Stimulated activated CD8-positive, alpha-beta memory T cell treated with anti-CD3 and anti-CD28 coated beads, Interleukin-7, amount 100 ng/mL, for 48 hours (primary cell): ENCODE measurements around the gene GGNBP2.
"Not testable (repeated sequence)": the region's sequence is repeated elsewhere in the genome, so short reads cannot be mapped to it uniquely, and the experiment has no call there.

Experiments
- DNase-seq, 2 donors: peaks; one replicate each; pipeline ENCODE4 v3.0.0-alpha.2; 2020; ENCODE audit warnings: low read depth in 1 of 2; ENCODE audit errors: extremely low read depth in 1 of 2

The GGNBP2 gene

GRCh38 chr17:36544307-36545076 lies at the start of gene GGNBP2:
TSS of gene GGNBP2 (plus strand) at chr17:36544919. CDS start at chr17:36545725, 806 bp downstream.
- peak; percentile 83 to 86 for DNase-seq

GRCh38 chr17:36495076-36495578 lies 49.6 kb upstream of the GGNBP2 start:
- DNase-seq, result no peak

- DNase-seq, result no peak
Measured at GRCh38 chr17:36496018-36496789, 48.5 kb upstream of the GGNBP2 start.

GRCh38 chr17:36498155-36498554 lies 46.6 kb upstream of the GGNBP2 start:
- DNase-seq, result no peak

DNA sequence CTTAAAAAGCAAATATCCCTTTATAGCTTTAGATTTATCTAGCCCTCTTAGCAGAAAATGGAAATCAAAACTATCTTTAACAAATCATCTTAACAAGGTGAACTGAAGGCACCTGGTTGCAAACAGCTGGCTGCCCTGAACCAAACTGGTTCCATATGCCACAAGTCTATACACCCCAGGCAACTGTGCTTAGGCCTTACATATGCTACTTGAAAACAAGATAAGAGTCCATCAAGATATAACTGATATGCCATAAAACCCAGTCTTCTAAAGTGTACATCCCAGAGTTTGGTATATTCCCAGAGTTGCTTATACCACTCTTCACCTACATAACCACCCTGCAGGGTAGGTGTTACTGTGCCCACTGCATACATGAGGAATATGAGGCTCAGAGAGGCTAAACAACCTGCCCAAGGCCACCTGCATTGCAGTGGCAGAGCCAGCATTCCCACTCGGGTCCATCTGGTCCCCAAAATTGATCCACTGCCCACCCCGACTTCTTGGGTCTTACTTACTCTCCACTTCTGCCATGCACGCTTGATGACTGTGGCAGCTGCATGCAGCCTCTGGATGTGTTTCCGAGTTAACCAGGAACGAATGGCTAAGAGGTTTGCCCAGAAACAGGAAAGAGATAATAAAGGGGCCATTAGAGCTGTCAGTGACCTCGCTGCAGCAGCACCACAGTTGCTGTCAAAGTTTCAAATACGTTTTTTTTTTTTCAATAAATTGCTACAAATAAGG lies 46.0 kb upstream of the GGNBP2 start:
- DNase-seq, result no peak

GRCh38 chr17:36500745-36501225 lies 43.9 kb upstream of the GGNBP2 start:
- DNase-seq, result no peak

GRCh38 chr17:36501351-36501750 lies 43.4 kb upstream of the GGNBP2 start:
- DNase-seq, result no peak

DNA sequence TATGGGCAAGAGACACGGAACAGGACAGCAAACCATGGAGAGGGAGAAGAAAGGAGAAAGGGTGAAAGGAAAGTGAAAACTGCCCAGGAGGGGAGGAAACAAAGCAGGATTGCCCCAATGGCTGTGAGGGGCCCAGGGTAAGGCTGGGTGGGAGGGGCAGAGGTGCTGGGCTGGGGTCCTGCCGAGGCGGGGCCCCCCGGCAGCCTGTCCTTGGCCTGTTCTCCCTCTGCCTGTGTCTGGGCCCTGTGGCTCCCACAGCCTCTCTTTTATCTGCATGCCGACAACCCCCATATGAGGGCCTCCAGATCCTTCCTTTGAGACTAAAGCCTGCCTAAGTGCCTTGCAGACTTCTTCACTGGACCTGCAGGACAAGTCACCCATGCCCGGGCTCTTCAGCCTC lies 42.8 kb upstream of the GGNBP2 start:
- DNase-seq, result no peak

GRCh38 chr17:36503456-36504155 lies 41.1 kb upstream of the GGNBP2 start:
- DNase-seq, result no peak

GRCh38 chr17:36504156-36504545 lies 40.6 kb upstream of the GGNBP2 start:
- no peak for DNase-seq

DNA sequence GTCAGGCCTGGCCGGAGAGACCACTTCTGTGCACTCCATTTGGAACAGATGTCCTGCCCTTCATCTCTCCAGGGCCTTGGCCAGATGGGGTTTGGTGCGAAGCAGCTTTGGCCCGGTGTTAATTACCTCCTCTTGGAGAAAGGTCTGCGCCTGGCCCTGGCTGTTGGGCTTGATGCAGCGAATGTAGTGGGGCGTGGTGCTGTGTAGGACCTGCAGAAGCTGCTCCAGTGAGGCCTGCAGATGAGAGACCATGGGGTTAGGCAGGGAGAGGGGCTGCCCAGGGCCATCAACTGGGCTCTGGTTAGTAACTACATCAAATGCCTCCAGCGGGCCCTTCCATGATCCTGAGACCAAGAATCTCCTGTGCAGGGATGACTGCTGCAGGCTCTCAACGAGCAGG lies 39.5 kb upstream of the GGNBP2 start:
- no peak for DNase-seq

DNA sequence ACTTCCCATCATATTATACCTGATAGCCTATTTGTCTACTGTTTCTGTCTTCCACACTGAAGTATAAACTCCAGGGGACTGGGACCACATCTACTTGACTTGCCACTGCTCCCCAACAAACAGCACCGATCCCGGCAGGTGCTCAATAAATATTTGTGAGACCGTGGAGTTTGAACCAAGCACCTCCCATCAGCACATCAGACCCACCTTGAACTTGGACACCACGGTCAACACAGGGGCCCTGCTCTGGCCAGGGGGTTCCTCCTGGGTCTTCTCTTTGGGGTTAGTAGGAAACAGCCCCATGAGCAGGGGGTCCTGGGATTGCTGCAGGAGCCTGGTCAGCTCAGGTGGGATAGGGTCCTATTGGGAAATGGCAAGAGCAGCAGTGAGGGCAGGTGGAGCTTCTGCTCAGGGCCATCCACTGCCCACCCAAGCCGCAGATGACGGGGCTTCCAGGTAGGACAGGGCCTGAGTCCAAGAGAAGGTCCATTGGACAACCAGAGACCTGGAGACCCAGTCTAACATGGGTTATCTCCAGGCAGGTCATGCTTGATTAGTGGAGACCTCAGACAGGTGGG lies 38.4 kb upstream of the GGNBP2 start:
- no peak for DNase-seq

- DNase-seq, result no peak
Measured at GRCh38 chr17:36506831-36507230, 37.9 kb upstream of the GGNBP2 start.

- no peak for DNase-seq
Measured at GRCh38 chr17:36507266-36507665, 37.5 kb upstream of the GGNBP2 start.

- not testable (repeated sequence) for DNase-seq
Measured at GRCh38 chr17:36508439-36508838, 36.3 kb upstream of the GGNBP2 start.

DNA sequence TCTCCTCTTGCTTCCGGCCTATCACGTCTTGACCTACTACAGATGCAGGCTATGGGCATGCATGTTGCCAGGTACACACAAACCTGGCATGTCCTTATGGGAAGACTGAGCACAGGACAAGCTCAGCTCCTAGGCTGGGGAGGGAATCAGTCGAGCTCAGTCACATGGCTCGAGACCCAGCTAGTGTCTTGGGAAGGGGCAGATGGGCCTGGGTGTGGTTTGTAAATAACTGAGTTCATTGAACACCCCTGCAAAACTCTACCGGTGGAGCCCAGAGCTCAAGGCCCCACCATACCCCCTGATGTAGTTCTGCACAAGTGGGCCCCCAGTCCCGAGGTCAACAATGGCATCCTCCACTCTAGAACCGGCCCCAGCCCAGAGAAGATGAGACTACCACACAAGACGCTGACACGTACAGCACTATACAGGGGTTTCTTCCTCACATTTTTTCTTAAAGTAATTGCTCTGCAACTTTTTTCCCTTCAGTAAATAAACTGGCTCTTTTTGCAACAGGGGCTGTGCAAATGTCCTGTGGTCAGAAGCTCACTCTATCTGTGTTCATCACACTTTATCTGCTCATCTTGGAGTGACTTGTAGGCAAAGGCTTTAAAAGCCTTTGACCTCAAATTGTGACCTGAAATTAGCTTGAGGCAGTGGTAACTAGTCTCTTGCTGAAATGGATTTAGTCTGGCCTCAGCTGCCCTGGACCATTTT lies 35.3 kb upstream of the GGNBP2 start:
- no peak for DNase-seq

GRCh38 chr17:36510636-36511035 lies 34.1 kb upstream of the GGNBP2 start:
- DNase-seq, result no peak

GRCh38 chr17:36511216-36511615 lies 33.5 kb upstream of the GGNBP2 start:
- no peak for DNase-seq

- no peak for DNase-seq
Measured at GRCh38 chr17:36512641-36513040, 32.1 kb upstream of the GGNBP2 start.

GRCh38 chr17:36514856-36515255 lies 29.9 kb upstream of the GGNBP2 start:
- DNase-seq, result no peak
